ENCODE data around the gene SPG7.

The SPG7 gene

GRCh38 chr16:89482150-89482816 lies 25.9 kb upstream of the SPG7 start:
- Histone ChIP-seq H3K9me2 (replicated peaks; ENCODE audit: low read depth, low read length) (no peaks in the 10 kb centered on the region), H3K79me2 (ENCODE audit: insufficient read depth, low read length) (peaks cover 97% of the 10 kb centered on the region), H3K9ac (ENCODE audit: low read depth, low read length, poor library complexity, severe bottlenecking) (no peak overlapping the region), H3K9me3 (ENCODE audit: insufficient read depth, low read depth, low read length) (no peaks in the 10 kb centered on the region), H3K4me2 (ENCODE audit: low read depth, low read length, poor library complexity, severe bottlenecking) (no peak overlapping the region), H3K27me3 (ENCODE audit: insufficient read depth, low read length, poor library complexity, severe bottlenecking) (no peaks in the 10 kb centered on the region), H3K36me3 (ENCODE audit: insufficient read depth, low read length) (no peaks in the 10 kb centered on the region), H4K20me1 (ENCODE audit: insufficient read depth, low read length, poor library complexity, severe bottlenecking) (peaks cover 80% of the 10 kb centered on the region), H3F3A (ENCODE audit: low read depth) (no peaks in the 10 kb centered on the region), H3K4me1 (ENCODE audit: insufficient read depth, low read length, poor library complexity, severe bottlenecking) (peaks cover 26% of the 10 kb centered on the region), H2AFZ (ENCODE audit: low read length) (no peak overlapping the region), H3K4me3 (ENCODE audit: low read length, poor library complexity, severe bottlenecking) (no peak overlapping the region)
- TF ChIP-seq CTCF (conservative IDR thresholded peaks at IDR 0.05; ENCODE audit: low read length), result no peak
- no peak for TF ChIP-seq EZH2phosphoT487 (IDR thresholded peaks at IDR 0.05; ENCODE audit: borderline replicate concordance)

- no peaks in the 10 kb centered on the region for H3F3A ChIP-seq (ENCODE audit: low read depth)
- peak overlapping the region; percentile 89 for H3K4me2 ChIP-seq (ENCODE audit: low read depth, low read length, poor library complexity, severe bottlenecking)
- H3K27me3 ChIP-seq (ENCODE audit: insufficient read depth, low read length, poor library complexity, severe bottlenecking), result no peaks in the 10 kb centered on the region
- peaks cover 97% of the 10 kb centered on the region for H3K79me2 ChIP-seq (ENCODE audit: insufficient read depth, low read length)
- H3K4me3 ChIP-seq (ENCODE audit: low read length, poor library complexity, severe bottlenecking), result no peak overlapping the region
- peaks cover 28% of the 10 kb centered on the region for H3K4me1 ChIP-seq (ENCODE audit: insufficient read depth, low read length, poor library complexity, severe bottlenecking)
- no peaks in the 10 kb centered on the region for H3K9me2 ChIP-seq (replicated peaks; ENCODE audit: low read depth, low read length)
- H3K9ac ChIP-seq (ENCODE audit: low read depth, low read length, poor library complexity, severe bottlenecking), result no peak overlapping the region
- no peaks in the 10 kb centered on the region for H3K36me3 ChIP-seq (ENCODE audit: insufficient read depth, low read length)
- no peaks in the 10 kb centered on the region for H3K9me3 ChIP-seq (ENCODE audit: insufficient read depth, low read depth, low read length)
- H2AFZ ChIP-seq (ENCODE audit: low read length), result no peak overlapping the region
- no peak for TF ChIP-seq CTCF (conservative IDR thresholded peaks at IDR 0.05; ENCODE audit: low read length)
- peaks cover 82% of the 10 kb centered on the region for H4K20me1 ChIP-seq (ENCODE audit: insufficient read depth, low read length, poor library complexity, severe bottlenecking)
Observed at GRCh38 chr16:89482817-89483205, 25.4 kb upstream of the SPG7 start.

- H3K4me2 ChIP-seq (ENCODE audit: low read depth, low read length, poor library complexity, severe bottlenecking), result peak overlapping the region; percentile 89
- H3K9me2 ChIP-seq (replicated peaks; ENCODE audit: low read depth, low read length), result no peaks in the 10 kb centered on the region
- no peaks in the 10 kb centered on the region for H3K9me3 ChIP-seq (ENCODE audit: insufficient read depth, low read depth, low read length)
- no peak overlapping the region for H3K9ac ChIP-seq (ENCODE audit: low read depth, low read length, poor library complexity, severe bottlenecking)
- peaks cover 34% of the 10 kb centered on the region for H3K4me1 ChIP-seq (ENCODE audit: insufficient read depth, low read length, poor library complexity, severe bottlenecking)
- H2AFZ ChIP-seq (ENCODE audit: low read length), result no peak overlapping the region
- no peak for TF ChIP-seq EZH2phosphoT487 (IDR thresholded peaks at IDR 0.05; ENCODE audit: borderline replicate concordance)
- TF ChIP-seq CTCF (conservative IDR thresholded peaks at IDR 0.05; ENCODE audit: low read length), result no peak
- H3F3A ChIP-seq (ENCODE audit: low read depth), result no peaks in the 10 kb centered on the region
- peaks cover 83% of the 10 kb centered on the region for H4K20me1 ChIP-seq (ENCODE audit: insufficient read depth, low read length, poor library complexity, severe bottlenecking)
- peak overlapping the region; percentile 54 for H3K4me3 ChIP-seq (ENCODE audit: low read length, poor library complexity, severe bottlenecking)
- H3K36me3 ChIP-seq (ENCODE audit: insufficient read depth, low read length), result no peaks in the 10 kb centered on the region
- H3K79me2 ChIP-seq (ENCODE audit: insufficient read depth, low read length), result peaks cover 97% of the 10 kb centered on the region
- H3K27me3 ChIP-seq (ENCODE audit: insufficient read depth, low read length, poor library complexity, severe bottlenecking), result no peaks in the 10 kb centered on the region
Observed at GRCh38 chr16:89484041-89484501, 24.1 kb upstream of the SPG7 start.
